GM18907 (cell line): ENCODE data around the gene CST7.
"Not testable (repeated sequence)": the region's sequence is repeated elsewhere in the genome, so short reads cannot be mapped to it uniquely, and the experiment has no call there.

Experiments
- ATAC-seq: cut with Tn5 transposase; IDR thresholded peaks from one replicate; pipeline ENCODE4 v1.9.1; 2021; ENCODE audit warnings: mild to moderate bottlenecking, moderate library complexity; ENCODE audit not compliant: unreplicated experiment

Gene CST7

GRCh38 chr20:24948939-24949679 lies at the start of gene CST7:
TSS of gene CST7 (plus strand) at chr20:24949269. CDS start at chr20:24949506, 237 bp downstream.
- peak; percentile 70 for ATAC-seq

DNA sequence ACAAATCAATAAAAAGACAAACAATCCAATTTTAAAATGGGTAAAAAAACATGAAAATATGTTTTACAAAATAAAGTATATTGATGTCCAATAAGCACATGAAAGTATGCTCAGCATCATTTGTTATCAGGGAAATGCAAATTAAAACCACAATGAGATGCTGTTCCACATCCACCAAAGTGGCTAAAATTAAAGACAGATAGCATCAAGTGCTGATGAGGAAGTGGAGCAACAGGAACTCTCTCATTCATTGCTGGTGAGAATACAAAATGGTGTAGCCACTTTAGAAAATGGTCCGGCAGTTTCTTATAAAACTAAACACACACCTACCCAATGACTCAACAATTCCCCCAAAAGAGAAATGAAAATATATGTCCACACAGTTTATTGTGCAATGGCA lies 42.3 kb upstream of the CST7 start:
- ATAC-seq = no peak

DNA sequence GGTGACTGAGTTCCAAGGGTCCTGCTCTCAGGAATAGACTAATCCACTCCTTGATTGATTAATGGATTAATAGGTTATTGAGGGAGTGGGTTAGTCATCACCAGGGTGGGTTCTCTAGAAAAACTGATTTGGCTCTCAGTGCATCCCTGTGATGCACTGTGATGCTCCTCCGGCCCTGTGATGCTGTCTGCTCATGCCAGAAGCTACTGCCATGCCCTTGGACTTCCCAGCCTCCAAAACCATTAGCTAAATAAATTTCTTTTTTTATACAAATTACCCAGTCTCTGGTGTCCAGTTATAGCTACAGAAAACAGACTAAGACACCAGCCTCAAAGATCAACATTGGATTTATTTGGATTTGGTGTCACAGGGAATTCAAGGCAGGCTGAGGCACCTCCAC lies 40.4 kb upstream of the CST7 start:
- no peak for ATAC-seq

- no peak for ATAC-seq
These were observed 39.8 kb upstream of the CST7 start for GRCh38 chr20:24909086-24909780.

DNA sequence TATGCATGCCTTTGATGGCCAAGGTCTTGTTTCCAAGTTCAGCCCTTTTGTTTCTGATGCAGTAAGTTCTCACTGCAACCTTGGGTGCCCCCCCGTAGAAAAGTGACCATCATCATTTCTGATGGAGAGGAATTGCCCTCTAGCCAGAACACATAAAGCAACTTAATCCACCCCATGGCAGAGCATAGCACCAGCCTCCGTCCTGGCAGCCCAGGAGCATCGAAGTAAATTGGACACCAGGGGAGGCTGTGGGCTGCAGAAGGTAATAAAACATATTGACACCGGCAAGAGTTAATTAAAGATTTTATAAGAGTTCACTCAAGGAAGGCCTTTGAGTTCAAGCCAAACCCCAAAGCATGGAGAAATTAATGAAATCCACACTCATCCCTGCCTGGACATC lies 39.2 kb upstream of the CST7 start:
- ATAC-seq = no peak

DNA sequence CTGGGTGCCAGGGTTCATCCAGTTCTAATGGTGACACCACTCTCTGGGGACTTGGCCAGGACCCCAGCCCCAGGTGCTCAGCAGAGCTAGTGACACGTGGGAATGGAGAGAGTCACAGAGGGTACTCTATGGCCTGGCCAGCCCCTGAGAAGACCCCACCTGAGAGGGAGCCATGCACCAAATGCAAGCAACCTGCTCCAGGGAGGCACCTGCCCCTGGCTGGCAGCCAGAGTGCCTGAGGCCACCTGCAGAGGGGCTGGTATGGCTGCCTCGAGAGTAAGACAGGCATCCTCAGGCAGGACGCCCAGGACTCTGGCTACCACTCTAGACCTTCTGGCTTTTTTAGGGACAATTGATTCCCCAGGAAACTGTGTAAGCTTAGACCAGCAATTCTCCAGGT lies 38.6 kb upstream of the CST7 start:
- ATAC-seq = no peak

- ATAC-seq = no peak
These were observed 37.6 kb upstream of the CST7 start for GRCh38 chr20:24911461-24911860.

DNA sequence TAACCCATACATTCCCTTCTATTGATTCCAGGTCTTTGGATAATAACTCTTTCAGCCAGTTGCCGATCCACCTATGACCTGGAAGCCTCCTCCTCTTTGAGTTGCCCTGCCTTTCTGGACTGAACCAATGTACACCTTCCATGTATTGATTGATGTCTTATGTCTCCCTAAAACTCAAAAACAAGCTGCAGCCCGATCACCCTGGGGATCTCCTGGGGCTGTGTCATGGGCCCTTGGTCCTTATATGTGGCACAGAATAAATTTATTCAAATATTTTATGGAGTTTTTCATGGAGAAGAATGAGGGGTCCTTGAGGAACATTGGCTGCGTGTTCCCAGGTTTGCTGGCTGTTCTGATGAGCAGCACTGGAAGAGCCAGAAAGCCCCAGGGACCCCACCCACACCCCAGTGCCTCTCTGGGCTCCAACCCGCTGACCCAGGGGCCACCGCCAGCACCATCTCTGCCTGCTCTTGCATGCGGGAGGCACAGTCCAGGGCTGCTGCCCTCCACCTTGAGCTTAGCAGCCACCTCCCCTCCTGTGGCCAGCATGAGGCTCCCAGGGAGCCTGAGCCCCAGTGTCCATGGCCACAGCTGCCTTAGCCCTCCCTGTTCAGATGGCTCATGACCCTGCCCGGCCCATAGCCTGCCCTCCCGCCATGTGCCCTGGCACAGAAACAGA lies 36.5 kb upstream of the CST7 start:
- ATAC-seq = no peak

DNA sequence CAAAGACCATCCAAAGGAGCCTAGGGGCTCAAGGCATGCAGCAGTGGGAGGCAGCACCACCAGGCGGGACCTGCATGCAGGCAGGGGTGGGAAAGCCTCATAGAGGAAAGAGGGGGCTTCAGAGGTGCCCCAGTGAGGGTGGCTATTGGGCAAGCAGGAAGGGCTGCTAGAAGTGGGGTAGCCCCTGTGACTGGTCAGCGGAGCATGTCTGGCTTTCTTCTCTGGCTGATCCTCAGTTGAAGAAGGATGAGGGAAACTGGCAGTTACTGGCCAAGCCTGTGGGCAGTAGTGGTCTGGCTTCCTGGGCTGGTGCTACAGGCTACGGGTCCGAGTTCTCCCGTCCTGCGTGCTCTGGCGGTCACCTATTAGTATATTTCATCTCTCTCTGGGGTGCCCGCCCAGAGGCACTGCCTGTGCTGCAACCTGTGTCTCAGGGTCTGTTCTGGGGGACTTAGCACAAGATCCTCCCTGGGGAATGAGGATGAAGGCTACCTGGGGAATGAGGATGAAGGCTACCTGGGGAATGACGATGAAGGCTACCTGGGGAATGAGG lies 35.9 kb upstream of the CST7 start:
- ATAC-seq = no peak

DNA sequence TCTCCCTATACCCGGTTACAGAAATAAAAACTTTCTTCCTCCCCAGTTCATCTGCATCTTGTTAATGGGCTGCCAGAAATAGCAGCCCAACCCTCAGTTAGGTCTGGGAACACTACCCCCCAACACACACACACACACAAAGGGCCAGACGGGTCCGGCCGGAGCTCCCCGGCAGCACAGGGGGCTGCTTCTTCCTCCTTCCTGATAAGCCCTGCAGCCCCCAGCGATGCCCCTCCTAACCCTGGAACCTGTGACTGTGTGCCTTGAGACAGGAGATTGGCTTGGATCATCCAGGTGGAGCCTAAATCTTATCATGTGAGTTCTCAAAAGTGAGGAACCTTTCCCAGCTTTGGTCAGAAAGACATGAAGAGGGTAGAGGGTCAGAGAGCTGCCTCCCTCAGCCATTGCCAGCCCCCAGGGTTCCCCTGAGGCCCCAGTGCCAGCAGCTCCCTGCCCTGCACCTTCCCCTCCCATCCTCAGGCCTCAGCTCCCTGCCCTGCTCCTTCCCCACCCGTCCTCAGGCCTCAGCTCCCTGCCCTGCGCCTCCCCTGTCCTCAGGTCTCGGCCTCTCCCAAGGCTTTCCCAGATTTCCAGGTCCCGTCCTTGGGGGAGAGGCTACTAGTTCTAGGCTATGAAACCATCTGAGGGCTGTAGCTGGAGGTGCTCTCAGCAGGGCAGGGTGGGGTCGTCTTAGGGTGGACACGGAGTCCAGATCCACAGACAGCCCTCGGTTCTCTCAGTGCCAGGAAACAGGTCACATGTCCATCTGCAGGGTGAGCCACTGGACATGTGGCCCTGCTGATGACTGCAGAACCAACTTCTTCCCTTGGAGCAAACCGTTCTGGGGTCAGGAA lies 34.5 kb upstream of the CST7 start:
- no peak for ATAC-seq

- no peak for ATAC-seq
These were observed 33.6 kb upstream of the CST7 start for GRCh38 chr20:24915440-24915839.

GRCh38 chr20:24915892-24916291 lies 33.2 kb upstream of the CST7 start:
- ATAC-seq = no peak

- no peak for ATAC-seq
These were observed 32.7 kb upstream of the CST7 start for GRCh38 chr20:24916412-24916811.

GRCh38 chr20:24917056-24917455 lies 32.0 kb upstream of the CST7 start:
- ATAC-seq = no peak

- ATAC-seq = no peak
These were observed 31.1 kb upstream of the CST7 start for GRCh38 chr20:24917797-24918578.

DNA sequence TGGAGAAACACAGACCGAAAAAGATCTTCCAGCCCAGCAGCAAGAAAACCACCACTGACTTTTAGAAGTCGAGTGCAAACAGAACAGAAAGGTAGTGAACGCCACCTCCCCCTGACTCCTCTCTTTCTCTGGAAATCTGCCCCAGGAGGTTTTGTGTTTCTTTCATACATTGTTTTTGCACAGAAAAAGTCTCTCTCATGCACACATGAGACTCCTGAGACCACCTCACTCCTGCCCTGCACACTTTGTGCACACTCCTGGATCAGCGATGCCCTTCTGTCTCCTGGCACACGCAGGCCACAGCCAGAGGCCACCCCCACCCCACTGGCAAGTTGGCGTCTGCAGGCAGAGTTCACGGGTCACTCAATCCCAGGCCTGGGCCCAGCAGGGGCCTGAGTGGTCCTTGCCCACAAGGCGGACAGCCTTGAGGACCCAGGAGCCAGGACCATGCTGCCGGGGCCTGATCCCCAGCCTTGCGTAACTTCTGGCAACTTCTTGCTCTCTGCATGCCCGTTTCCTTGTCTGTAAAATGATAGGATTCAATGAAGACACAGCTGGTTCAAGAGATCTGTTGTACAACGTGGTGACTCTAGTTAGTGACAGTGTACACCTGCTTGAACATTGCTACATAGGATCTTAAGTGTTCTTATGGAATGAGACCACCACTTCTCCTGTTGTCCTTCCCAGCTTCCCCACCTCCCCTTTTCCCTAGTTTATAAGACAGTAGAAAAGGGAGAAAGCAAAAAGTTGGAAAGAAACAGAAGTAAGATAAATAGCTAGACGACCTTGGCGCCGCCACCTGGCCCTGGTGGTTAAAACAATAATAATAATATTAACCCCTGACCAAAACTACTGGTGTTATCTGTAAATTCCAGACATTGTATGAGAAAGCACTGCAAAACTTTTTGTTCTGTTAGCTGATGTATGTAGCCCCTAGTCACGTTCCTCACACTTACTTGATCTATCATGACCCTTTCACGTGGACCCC lies 30.2 kb upstream of the CST7 start:
- no peak for ATAC-seq

DNA sequence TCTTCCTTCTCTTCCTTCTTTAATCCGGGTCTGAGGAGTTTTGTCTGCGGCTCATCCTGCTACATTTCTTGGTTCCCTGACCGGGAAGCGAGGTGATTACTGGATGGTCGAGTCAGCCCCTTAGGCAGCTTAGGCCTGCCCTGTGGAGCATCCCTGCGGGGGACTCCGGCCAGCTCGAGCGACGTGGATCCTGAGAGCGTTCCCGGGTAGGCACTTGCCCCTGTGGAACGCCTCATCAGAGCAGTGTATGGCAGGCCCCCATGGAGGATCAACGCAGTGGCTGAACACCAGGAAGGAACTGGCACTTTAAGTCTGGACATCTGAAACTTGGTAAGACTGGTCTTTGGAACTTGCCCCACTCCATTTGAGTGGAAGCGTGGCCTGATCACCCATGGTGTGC lies 29.4 kb upstream of the CST7 start:
- not testable (repeated sequence) for ATAC-seq

- ATAC-seq = not testable (repeated sequence)
These were observed 28.4 kb upstream of the CST7 start for GRCh38 chr20:24920706-24921105.

- not testable (repeated sequence) for ATAC-seq
These were observed 19.8 kb upstream of the CST7 start for GRCh38 chr20:24929259-24929658.
